Measurements from ENCODE around the gene CDC37.
A peak's percentile ranks its signal among the peaks of the same experiment; 100 is the strongest.

Gene CDC37

DNA sequence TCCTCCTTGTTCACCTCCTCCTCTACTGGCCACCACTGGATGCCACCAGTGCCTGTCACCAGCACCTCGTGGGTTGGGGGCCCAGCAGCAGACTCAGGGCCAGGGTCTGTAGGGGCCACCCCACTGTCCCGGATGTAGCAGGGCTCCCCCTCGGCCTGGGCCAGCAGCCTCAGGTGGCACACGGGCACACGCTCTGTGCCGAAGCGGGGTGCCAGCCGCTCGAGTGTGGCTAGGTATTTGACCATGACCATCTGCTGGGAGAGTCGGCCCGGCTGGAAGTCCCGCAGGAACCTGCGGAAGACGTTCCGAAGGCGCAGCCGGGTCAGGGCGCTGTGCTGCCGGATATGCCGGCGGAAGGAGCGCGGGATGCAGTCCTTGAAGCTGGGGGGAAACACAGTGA, 37.8 kb downstream of the CDC37 start:
- no peak overlapping the region for H3K4me3 ChIP-seq (ENCODE audit: low read depth, low read length)
- TF ChIP-seq CTCF (conservative IDR thresholded peaks at IDR 0.05; ENCODE audit: low read depth, low read length) = no peak
- DNase-seq (ENCODE audit: low read depth) = no peak

- TF ChIP-seq CTCF (conservative IDR thresholded peaks at IDR 0.05; ENCODE audit: low read depth, low read length) = no peak
- H3K4me3 ChIP-seq (ENCODE audit: low read depth, low read length) = no peak overlapping the region
- no peak for DNase-seq (ENCODE audit: low read depth)
Measured at GRCh38 chr19:10364644-10365043, 38.7 kb downstream of the CDC37 start.

DNA sequence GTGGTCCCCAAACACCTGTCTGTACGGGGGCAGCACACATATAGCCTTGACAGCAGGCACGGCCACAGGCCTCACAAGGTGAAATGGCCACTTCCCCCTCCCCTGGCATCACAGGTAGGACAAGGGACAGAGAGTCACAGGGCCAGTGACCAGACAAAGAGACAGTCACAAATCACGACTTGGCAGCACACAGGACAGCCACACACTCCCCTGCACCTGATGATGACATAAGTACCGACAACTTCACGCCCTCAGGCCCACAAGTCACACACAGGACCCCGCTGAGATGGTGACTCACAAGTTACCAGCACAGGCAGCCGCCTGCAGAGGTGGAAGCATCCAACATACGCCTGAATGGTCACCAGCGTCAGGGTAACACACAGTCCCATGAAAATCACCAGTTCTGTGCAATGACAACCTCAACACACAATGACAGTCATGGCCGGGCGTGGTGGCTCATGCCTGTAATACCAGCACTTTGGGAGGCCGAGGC, 39.5 kb downstream of the CDC37 start:
- DNase-seq (ENCODE audit: low read depth) = peak; percentile 44
- TF ChIP-seq CTCF (conservative IDR thresholded peaks at IDR 0.05; ENCODE audit: low read depth, low read length) = no peak
- no peak overlapping the region for H3K4me3 ChIP-seq (ENCODE audit: low read depth, low read length)

DNA sequence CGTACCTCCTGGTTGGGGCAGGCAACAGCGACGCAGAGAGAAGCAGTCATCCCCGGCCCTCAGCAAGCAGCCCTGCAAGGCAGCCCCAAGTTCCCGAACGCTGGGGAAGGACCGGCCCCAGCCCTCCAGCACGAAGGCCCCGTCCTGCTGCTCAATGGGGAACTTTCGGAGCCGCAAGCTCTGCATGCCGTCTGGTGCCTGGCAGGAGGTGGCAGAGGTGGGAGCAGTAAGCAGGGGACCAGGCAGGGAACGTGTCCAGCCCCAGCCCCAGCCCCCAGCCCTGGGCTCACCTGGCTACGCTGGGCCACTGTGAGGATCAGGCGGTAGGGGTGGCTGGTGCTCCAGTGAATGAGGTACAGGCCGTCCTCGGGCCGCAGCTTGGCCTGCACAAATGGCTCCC, 41.1 kb downstream of the CDC37 start:
- no peak for TF ChIP-seq CTCF (conservative IDR thresholded peaks at IDR 0.05; ENCODE audit: low read depth, low read length)
- no peak overlapping the region for H3K4me3 ChIP-seq (ENCODE audit: low read depth, low read length)
- no peak for DNase-seq (ENCODE audit: low read depth)

- no peak for TF ChIP-seq CTCF (conservative IDR thresholded peaks at IDR 0.05; ENCODE audit: low read depth, low read length)
- DNase-seq (ENCODE audit: low read depth) = no peak
- H3K4me3 ChIP-seq (ENCODE audit: low read depth, low read length) = no peak overlapping the region
Measured at GRCh38 chr19:10361569-10362011, 41.8 kb downstream of the CDC37 start.

DNA sequence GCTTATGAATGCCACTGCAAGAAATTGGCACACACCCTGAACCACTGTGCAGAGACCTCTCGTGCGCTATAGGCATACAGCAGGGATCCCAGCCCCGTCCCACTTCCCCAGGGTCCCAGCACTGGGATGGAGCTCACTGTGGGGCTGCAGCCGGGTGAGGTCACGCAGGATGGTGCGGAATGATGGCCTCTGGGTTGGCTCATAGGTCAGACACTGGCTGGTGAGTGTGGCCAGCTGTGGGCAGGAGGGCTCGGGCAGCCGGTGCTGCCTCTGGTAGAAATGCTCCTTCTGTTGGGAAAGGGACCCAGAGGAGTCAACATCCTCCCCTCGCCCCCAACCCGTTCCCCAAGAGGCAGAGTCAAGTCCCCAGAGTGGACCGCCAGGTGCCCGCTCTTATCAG, 46.9 kb downstream of the CDC37 start:
- DNase-seq (ENCODE audit: low read depth) = no peak
- TF ChIP-seq CTCF (conservative IDR thresholded peaks at IDR 0.05; ENCODE audit: low read depth, low read length) = no peak
- H3K4me3 ChIP-seq (ENCODE audit: low read depth, low read length) = no peak overlapping the region

- peak; percentile 50 for DNase-seq (ENCODE audit: low read depth)
- H3K4me3 ChIP-seq (ENCODE audit: low read depth, low read length) = no peak overlapping the region
- no peak for TF ChIP-seq CTCF (conservative IDR thresholded peaks at IDR 0.05; ENCODE audit: low read depth, low read length)
Measured at GRCh38 chr19:10353793-10354391, 49.5 kb downstream of the CDC37 start.

Data from choroid plexus epithelial cell (primary cell).